CD4-positive, alpha-beta T cell (primary cell): Measurements from ENCODE around the gene DEGS2. TPM values are rescaled to one million over a fixed set of nuclear protein-coding genes. Genes with fewer than 3 reads are reported as not detected.

Experiments used
- ATAC-seq: fragments of 200-7000 bp; cut with Tn5 transposase; one replicate; pipeline ENCODE4 v1.10.0; 2022; ENCODE audit warnings: mild to moderate bottlenecking; ENCODE audit not compliant: poor library complexity
- CTCF ChIA-PET: fragments of 350-600 bp; sonication (Branson Sonifier 250); formaldehyde crosslinking; loops from one replicate; lab custom pipeline; 2021; ENCODE audit warnings: antibody characterized with exemption, inconsistent platforms; lab: Charles Lee
- POLR2A ChIA-PET: fragments of 350-600 bp; sonication (Branson Sonifier 250); formaldehyde crosslinking; loops from one replicate; lab custom pipeline; 2021; ENCODE audit warnings: antibody characterized with exemption, inconsistent platforms; lab: Charles Lee
- DNase-seq, 14 experiments: peaks; one replicate each; pipeline ENCODE4 v3.0.0-alpha.2; 2013 to 2020; ENCODE audit warnings: mixed read lengths in 2 of 14
- H3K27ac ChIP-seq, 2 donors: one replicate each; pipeline versions ENCODE4 v1.5.1 to v1.7.0; 2013; ENCODE audit warnings: low read length in 2 of 2, low read depth in 1 of 2, mild to moderate bottlenecking in 1 of 2
- H3K27me3 ChIP-seq, 2 experiments: 1 replicate in 1 of 2; 2 replicates in 1 of 2; pipeline versions ENCODE4 v1.6.1 to v1.7.0; 2013; ENCODE audit warnings: low read length in 2 of 2, control low read depth in 1 of 2, mild to moderate bottlenecking in 1 of 2, moderate library complexity in 1 of 2; ENCODE audit not compliant: insufficient read depth in 2 of 2, control insufficient read depth in 1 of 2
- H3K36me3 ChIP-seq: one replicate; pipeline ENCODE4 v1.6.1; 2013; ENCODE audit warnings: low read length, control low read depth; ENCODE audit not compliant: insufficient read depth
- H3K4me1 ChIP-seq: one replicate; pipeline ENCODE4 v1.6.1; 2013; ENCODE audit warnings: low read length, control low read depth; ENCODE audit not compliant: insufficient read depth
- H3K4me3 ChIP-seq: one replicate; pipeline ENCODE4 v1.5.1; 2013; ENCODE audit warnings: mild to moderate bottlenecking, low read length, moderate library complexity
- H3K9me3 ChIP-seq, 2 experiments: 1 replicate in 1 of 2; 2 replicates in 1 of 2; pipeline versions ENCODE4 v1.6.1 to v1.7.0; 2013; ENCODE audit warnings: low read length in 2 of 2, mild to moderate bottlenecking in 2 of 2, control low read depth in 1 of 2, moderate library complexity in 1 of 2; ENCODE audit not compliant: control insufficient read depth in 1 of 2, insufficient read depth in 1 of 2
- H3K27ac Mint-ChIP-seq: one replicate; pipeline ENCODE4 v1.8.0; 2020; ENCODE audit warnings: mixed read lengths
- H3K27me3 Mint-ChIP-seq: one replicate; pipeline ENCODE4 v1.8.0; 2021; ENCODE audit warnings: mixed read lengths
- H3K36me3 Mint-ChIP-seq: one replicate; pipeline ENCODE4 v1.8.0; 2021; ENCODE audit warnings: low read depth, mixed read lengths
- H3K4me1 Mint-ChIP-seq: one replicate; pipeline ENCODE4 v1.8.0; 2021; ENCODE audit warnings: low read depth, mixed read lengths
- H3K4me3 Mint-ChIP-seq: one replicate; pipeline ENCODE4 v1.8.0; 2020; ENCODE audit warnings: mild to moderate bottlenecking, mixed read lengths
- H3K9me3 Mint-ChIP-seq: one replicate; pipeline ENCODE4 v1.8.0; 2020; ENCODE audit warnings: mixed read lengths
- CTCF ChIP-seq: fragments of 200-600 bp; IDR thresholded peaks from one replicate; pipeline ENCODE4 v1.8.0; 2022; ENCODE audit warnings: antibody characterized with exemption, mild to moderate bottlenecking
- intact Hi-C, 2 experiments: fragments of 100-400 bp; cut with DNase I in 1 of 2; cut with micrococcal nuclease in 1 of 2; formaldehyde crosslinking; loops; one replicate each; pipeline versions ENCODE4 v1.15.1 to v1.9.0; 2023 to 2025; cut with DNase I, micrococcal nuclease
- total RNA-seq, 174 experiments: library from RNA in 2 of 174; stranded (reverse) in 2 of 174; gene quantifications; one replicate each; pipeline ENCODE4 v1.2.3 and lab custom pipeline; 2021 to 2026

The DEGS2 gene
- total RNA-seq, 2 experiments from 2014 or later, result 0.11 TPM; not detected in 1

GRCh38 chr14:100172811-100173210 lies 13.4 kb upstream of the DEGS2 start:
- no peaks in the 10 kb centered on the region for H3K4me1 Mint-ChIP-seq
- H3K27me3 ChIP-seq, result peaks cover 0 to 2% of the 10 kb centered on the region in 2 experiments
- H3K4me3 Mint-ChIP-seq, result no peak overlapping the region
- no peak overlapping the region for H3K4me3 ChIP-seq
- no peak overlapping the region for H3K27ac Mint-ChIP-seq
- no peak for TF ChIP-seq CTCF
- H3K36me3 ChIP-seq, result no peaks in the 10 kb centered on the region
- no peaks in the 10 kb centered on the region for H3K9me3 ChIP-seq
- H3K27ac ChIP-seq, result no peak overlapping the region
- no peaks in the 10 kb centered on the region for H3K9me3 Mint-ChIP-seq
- ATAC-seq (no peak), DNase-seq (no peak)
- ChIA-PET POLR2A (no interaction called here), CTCF (no interaction called here)
- H3K36me3 Mint-ChIP-seq, result no peaks in the 10 kb centered on the region
- H3K4me1 ChIP-seq, result no peaks in the 10 kb centered on the region
- peaks cover 6% of the 10 kb centered on the region for H3K27me3 Mint-ChIP-seq
- intact Hi-C loops, result loop anchor here in 1 of 2 experiments (5.0 kb wide), 1 partner anchor 136 kb away; no protein-coding TSS in a partner anchor

GRCh38 chr14:100170880-100171279 lies 11.4 kb upstream of the DEGS2 start:
- H3K36me3 ChIP-seq, result no peaks in the 10 kb centered on the region
- H3K27me3 Mint-ChIP-seq, result peaks cover 13% of the 10 kb centered on the region
- intact Hi-C loops, result loop anchor here in 1 of 2 experiments (5.0 kb wide), 1 partner anchor 134 kb away; no protein-coding TSS in a partner anchor
- peaks cover 10% of the 10 kb centered on the region for H3K4me1 ChIP-seq
- DNase-seq (no peak), ATAC-seq (no peak)
- no peak overlapping the region for H3K4me3 Mint-ChIP-seq
- TF ChIP-seq CTCF, result no peak
- H3K9me3 ChIP-seq, result no peaks in the 10 kb centered on the region
- H3K27me3 ChIP-seq, result peaks cover 0 to 2% of the 10 kb centered on the region in 2 experiments
- ChIA-PET POLR2A (no interaction called here), CTCF (no interaction called here)
- peaks cover 6% of the 10 kb centered on the region for H3K4me1 Mint-ChIP-seq
- no peaks in the 10 kb centered on the region for H3K9me3 Mint-ChIP-seq
- H3K27ac ChIP-seq, result no peak overlapping the region
- no peak overlapping the region for H3K4me3 ChIP-seq
- no peak overlapping the region for H3K27ac Mint-ChIP-seq
- no peaks in the 10 kb centered on the region for H3K36me3 Mint-ChIP-seq

- Mint-ChIP-seq H3K4me1 (peaks cover 6% of the 10 kb centered on the region), H3K4me3 (no peak overlapping the region), H3K36me3 (no peaks in the 10 kb centered on the region), H3K27me3 (peaks cover 13% of the 10 kb centered on the region), H3K9me3 (no peaks in the 10 kb centered on the region), H3K27ac (no peak overlapping the region)
- POLR2A ChIA-PET, result no interaction called here
- TF ChIP-seq CTCF, result no peak
- Histone ChIP-seq H3K4me1 (peaks cover 10% of the 10 kb centered on the region), H3K9me3 (no peaks in the 10 kb centered on the region), H3K27me3 (peaks cover 0 to 2% of the 10 kb centered on the region in 2 experiments), H3K36me3 (no peaks in the 10 kb centered on the region), H3K4me3 (no peak overlapping the region), H3K27ac (no peak overlapping the region)
- DNase-seq, result peak in 1 of 14 experiments; percentile 24
- intact Hi-C loops, result no loop called here
- ATAC-seq, result no peak
- CTCF ChIA-PET, result no interaction called here
These were observed 9.1 kb upstream of the DEGS2 start for GRCh38 chr14:100168506-100168905.
